ENCODE measurements around the gene HPSE2.

DNA sequence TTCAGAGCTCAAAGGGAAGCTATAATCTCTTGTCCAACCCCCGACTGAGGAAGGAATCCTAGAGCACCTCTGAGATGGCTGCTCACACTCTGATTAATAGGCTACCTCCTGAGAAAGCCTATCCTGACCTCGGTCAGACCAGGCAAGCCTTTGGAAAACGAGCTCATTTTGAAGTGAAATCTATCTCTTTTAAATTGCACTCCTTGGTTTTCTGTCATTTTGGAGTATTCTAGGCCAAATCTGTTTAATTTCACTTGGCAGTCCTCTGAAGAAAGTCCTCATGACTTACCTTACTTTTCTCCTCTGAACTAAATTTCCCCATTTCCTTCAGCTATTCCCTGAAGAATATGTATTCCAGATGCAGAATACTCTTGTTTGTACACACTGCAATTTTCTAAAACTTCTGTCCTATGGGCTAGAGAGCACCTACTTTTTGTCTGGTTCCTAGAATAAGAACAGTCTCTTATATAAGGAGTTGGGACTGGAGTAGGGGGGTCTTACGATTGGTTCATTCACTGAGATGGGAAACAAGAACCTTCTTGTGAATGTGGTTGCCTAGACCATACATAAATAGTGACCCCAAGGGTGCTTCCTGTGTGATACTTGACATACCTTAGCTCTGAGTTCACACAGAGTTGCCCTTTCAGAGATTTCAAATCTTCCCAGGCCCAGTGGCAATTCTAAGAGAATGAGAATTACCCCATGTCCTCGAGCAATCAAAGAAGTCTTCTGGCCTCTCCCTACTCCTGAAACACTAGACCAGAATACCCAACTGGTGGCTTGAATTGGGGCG is 757.0 kb downstream of the HPSE2 start:
- TF ChIP-seq, protein P1, sequence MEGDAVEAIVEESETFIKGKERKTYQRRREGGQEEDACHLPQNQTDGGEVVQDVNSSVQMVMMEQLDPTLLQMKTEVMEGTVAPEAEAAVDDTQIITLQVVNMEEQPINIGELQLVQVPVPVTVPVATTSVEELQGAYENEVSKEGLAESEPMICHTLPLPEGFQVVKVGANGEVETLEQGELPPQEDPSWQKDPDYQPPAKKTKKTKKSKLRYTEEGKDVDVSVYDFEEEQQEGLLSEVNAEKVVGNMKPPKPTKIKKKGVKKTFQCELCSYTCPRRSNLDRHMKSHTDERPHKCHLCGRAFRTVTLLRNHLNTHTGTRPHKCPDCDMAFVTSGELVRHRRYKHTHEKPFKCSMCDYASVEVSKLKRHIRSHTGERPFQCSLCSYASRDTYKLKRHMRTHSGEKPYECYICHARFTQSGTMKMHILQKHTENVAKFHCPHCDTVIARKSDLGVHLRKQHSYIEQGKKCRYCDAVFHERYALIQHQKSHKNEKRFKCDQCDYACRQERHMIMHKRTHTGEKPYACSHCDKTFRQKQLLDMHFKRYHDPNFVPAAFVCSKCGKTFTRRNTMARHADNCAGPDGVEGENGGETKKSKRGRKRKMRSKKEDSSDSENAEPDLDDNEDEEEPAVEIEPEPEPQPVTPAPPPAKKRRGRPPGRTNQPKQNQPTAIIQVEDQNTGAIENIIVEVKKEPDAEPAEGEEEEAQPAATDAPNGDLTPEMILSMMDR (IDR thresholded peaks at IDR 0.05) = no peak
- TF ChIP-seq, protein P2, sequence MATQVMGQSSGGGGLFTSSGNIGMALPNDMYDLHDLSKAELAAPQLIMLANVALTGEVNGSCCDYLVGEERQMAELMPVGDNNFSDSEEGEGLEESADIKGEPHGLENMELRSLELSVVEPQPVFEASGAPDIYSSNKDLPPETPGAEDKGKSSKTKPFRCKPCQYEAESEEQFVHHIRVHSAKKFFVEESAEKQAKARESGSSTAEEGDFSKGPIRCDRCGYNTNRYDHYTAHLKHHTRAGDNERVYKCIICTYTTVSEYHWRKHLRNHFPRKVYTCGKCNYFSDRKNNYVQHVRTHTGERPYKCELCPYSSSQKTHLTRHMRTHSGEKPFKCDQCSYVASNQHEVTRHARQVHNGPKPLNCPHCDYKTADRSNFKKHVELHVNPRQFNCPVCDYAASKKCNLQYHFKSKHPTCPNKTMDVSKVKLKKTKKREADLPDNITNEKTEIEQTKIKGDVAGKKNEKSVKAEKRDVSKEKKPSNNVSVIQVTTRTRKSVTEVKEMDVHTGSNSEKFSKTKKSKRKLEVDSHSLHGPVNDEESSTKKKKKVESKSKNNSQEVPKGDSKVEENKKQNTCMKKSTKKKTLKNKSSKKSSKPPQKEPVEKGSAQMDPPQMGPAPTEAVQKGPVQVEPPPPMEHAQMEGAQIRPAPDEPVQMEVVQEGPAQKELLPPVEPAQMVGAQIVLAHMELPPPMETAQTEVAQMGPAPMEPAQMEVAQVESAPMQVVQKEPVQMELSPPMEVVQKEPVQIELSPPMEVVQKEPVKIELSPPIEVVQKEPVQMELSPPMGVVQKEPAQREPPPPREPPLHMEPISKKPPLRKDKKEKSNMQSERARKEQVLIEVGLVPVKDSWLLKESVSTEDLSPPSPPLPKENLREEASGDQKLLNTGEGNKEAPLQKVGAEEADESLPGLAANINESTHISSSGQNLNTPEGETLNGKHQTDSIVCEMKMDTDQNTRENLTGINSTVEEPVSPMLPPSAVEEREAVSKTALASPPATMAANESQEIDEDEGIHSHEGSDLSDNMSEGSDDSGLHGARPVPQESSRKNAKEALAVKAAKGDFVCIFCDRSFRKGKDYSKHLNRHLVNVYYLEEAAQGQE (IDR thresholded peaks at IDR 0.05; ENCODE audit: insufficient read depth in 1 of 2, low read depth in 2 of 2, low read length in 1 of 2) = no peak
- TF ChIP-seq POLR2AphosphoS5 (IDR thresholded peaks at IDR 0.05; ENCODE audit: low read depth, low read length) = no peak
